GM03348 (cell line): ENCODE results near the gene YTHDF2.
"Not testable (repeated sequence)": the region's sequence is repeated elsewhere in the genome, so short reads cannot be mapped to it uniquely, and the experiment has no call there.

Source experiments
- DNase-seq: peaks from one replicate; pipeline ENCODE4 v3.0.0; 2012; ENCODE audit warnings: low spot score

The YTHDF2 gene

DNA sequence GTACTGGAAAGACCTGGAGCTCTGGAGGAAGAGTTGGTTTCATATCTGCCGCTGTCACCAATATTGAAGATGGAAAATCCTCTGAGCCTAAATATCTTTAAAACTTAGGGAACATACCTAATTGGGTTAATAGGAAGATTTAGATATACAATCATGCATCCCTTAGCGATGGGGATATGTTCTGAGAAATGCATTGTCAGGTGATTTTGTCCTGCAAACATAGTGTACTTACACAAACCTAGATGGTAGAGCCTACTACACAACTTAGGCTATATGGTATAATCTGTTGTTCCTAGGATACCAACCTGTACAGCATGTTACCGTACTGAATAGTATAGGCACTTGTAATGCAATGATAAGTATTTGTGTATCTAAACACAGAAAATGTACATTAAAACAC lies 22.5 kb downstream of the YTHDF2 start:
- no peak for DNase-seq

DNA sequence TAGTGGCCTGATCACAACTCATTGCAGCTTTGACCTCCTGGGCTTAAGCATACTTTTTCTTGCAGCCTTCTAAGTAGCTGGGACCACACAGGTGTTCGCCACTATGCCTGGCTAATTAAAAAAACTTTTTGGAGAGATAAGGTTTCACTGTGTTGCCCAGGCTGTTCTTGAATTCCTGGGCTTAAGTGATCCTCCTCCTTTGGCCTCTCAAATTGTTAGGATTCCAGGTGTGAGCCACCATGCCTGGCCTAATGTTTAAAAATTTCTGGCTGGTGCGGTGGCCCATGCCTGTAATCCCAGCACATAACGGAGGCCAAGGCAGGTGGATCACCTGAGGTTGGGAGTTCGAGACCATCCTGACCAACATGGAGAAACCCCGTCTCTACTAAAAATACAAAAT lies 24.4 kb downstream of the YTHDF2 start:
- no peak for DNase-seq

DNA sequence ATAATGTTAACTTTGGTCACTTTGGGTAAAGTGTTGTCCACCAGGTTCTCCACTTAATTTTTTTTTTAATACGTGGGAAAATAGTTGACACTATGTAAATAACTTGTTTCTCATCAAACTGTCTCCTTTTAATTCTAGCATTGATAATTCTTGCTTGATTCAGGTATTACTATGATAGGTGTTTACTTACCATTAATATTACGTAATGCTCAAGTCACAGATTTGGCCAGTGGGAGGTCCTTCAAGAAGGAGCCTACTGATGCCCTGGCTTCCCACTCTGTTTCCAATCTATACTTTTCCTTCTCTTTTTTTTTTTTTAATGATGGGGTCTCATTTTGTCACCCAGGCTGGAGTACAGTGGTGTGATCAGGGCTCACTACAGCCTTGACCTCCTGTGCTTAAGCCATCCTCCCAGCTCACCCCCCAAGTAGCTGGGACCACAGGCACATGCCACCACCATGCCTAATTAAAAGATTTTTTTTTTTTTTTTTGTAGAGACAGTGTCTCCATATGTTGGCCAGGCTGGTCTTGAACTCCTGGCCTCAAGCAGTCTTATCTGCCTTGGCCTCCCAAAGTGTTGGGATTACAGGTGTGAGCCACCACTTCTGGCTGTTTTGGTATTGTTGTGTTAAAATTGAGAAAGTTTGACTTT lies 29.9 kb downstream of the YTHDF2 start:
- DNase-seq = no peak

DNA sequence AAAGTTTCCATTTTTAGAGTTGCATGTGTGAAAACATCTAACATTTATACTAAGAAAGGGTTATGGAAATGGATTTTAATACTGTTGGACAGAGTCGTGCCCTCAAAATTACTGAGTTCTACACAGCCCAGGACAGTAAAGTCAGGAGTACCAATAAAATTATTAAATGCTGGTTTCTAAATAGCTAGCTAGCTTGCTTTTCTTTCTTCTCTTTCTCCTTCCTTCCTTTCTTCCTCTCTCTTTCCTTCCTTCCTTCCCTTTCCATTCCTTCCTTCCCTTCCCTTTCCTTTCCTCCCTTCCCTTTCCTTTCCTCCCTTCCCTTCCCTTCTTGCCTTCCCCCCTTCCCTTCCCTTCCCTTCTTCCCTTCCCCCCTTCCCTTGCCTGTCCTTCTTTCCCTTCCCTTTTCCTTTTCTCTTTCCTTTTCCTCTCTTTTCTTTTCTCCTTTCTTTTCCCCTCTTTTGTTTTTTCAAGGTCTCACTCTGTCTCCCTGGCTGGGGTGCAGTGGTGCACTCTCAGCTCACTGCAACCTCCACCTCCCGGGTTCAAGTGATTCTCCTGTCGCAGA lies 33.9 kb downstream of the YTHDF2 start:
- no peak for DNase-seq

DNA sequence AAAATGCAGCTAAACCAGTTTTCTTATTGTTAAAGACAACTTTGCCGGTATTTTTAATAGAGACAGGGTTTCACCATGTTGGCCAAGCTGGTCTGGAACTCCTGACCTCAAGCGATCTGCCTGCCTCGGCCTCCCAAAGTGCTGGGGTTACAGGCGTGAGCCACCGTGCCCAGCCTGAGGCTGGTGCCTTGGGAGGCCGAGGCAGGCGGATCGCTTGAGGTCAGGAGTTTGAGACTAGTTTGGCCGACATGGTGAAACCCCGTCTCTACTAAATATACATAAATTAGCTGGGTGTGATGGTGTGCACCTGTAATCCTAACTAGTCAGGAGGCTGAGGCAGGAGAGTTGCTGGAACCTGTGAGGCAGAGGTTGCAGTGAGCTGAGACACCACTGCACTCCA lies 35.2 kb downstream of the YTHDF2 start:
- DNase-seq = not testable (repeated sequence)

DNA sequence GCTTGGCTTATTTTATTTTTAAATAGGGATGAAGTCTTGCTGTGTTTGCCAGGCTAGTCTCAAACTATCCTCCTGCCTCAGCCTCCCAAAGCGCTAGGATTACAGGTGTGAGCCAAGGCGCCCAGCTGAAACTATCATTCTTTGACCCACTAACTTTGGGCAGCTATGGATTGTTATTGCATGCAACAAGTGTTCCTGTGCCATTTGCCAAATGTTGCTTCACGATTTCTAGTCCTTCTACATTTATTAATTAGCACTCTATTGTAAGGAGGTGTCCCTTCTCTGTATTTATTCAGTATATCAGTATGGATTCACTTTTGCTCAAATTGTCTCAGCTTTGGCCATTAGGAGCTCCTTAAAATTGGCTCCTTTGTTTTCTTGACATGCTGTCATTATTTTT lies 36.4 kb downstream of the YTHDF2 start:
- no peak for DNase-seq

DNA sequence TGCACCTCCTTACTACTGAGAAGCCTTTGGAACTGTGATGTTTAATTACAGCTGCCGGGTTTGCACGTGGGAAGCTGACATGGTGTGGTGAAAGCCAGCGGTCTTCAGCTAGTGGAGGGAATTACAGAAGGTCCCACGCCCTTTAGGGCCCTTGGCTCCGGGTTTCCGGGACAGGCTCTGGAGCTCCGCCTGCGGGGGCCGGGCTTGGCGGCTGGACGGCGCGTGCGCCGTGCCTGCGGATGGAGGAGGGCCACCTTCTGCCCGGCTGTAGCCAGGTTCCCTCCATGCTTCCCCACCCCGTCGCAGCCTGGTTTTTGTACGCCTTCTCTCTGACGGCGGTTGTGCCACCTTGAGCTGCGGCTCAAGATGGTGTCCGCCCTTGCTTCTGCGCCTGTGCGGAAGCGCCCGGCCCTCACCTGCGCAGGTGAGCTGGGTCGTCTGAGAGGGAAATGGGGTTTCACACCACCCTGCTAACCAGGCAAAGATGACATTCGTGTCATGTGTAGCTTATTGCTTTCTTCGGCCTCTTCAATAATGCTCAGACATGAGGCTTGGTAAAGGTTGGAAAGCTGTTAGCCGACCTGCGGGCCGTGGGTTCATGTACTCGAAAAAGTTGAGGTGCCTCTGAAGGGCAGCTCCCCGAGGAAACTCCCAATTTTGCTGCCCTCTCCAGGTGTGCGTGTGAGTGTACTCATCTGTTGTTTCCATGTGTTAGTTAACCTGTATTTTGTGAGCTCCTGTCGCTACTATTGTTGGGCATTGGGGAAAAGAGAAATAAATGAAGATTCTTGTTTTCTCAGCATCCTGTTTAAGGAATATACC lies 38.6 kb downstream of the YTHDF2 start:
- peak; percentile 90 for DNase-seq

DNA sequence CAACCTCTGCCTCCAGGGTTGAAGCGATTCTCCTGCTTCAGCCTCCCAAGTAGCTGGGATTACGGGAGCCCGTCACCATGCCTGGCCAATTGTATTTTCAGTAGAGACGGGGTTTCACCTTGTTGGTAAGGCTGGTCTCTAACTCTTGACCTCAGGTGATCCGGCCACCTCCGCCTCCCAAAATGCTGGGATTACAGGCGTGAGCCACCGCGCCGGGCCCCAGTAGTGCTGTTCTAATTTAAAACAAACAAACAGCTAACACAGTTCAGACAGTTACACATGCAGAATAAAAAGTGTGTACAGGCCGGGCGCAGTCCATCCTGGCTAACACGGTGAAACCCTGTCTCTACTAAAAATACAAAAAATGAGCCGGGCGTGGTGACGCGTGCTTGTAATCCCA lies 39.6 kb downstream of the YTHDF2 start:
- no peak for DNase-seq

DNA sequence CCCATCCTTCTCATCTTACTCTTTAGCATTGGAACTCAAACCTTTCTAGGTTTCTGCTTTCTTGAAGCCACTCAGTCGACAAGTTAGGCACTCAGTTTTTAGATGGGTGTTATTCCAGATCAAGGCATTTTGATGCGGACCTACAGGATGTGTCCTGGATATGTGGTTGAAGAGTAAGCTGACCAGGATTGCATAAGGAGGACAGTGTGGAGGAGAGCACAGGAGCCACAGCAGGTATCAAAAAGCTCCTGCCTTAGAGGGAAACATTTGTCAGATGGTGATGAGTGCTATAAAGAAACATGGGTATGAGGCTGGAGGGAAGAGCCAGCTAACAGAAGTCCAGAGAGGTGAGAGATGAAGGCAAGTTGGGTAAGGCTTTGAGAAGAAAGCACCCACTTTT lies 41.3 kb downstream of the YTHDF2 start:
- no peak for DNase-seq

DNA sequence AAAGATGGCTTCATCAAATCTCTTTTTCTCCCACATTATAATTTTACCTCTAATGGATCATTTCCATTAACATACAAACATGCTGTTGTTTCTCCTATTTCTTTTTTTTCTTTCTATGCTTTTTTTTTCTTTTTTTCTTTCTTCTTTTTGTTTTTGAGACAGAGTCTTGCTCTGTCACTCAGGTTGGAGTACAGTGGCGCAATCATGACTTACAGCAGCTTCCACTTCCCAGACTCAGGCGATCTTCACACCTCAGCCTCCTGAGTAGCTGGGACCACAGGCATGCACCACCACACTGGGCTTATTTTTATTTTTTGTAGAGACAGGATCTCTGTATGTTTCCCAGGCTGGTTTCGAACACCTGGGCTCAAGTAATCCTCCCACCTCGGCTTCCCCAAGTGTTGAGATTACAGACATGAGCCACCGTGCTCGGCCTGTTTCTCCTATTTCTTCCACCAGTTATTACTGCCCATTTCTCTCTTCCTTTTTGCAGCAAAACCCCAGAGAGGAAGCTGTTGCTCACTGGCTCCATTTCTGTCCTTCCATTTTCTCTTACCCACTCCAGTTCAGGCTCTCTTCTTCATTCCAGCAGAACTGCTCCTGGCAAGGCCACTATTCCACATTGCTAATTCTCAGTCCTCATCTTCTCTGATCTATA lies 43.1 kb downstream of the YTHDF2 start:
- DNase-seq = no peak

DNA sequence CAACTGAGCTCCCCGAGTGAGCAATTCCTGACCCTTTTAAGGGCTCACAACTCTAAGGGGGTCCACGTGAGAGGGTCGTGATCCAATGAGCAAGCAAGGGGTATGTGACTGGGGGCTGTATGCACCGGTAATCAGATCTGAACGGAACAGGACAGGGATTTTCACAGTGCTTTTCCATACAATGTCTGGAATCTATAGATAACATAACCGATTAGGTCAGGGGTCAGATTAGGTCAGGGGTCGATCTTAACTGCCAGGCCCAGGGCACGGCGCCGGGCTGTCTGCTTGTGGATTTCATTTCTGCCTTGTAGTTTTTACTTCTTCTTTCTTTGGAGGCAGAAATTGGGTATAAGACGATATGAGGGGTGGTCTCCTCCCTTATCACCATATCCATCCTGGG lies 44.6 kb downstream of the YTHDF2 start:
- DNase-seq = no peak

DNA sequence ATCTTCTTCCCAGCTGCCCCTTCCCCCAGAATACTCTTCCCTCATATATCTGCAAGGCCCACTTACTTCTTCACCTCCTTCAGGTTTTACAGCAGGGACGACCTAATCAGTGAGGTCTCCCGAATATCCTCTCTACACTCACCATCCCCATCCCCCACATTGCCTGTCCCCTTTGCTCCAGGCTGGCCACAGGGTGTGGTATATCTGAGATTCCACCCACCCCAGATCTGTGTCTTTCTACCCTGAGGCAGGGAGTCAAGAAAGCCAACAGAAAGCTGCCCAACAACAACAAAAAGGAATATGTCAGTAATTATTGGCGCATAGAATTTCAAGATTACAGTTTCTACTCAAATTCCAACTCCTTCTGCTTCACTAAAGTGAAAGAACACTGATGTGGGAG lies 45.3 kb downstream of the YTHDF2 start:
- no peak for DNase-seq

DNA sequence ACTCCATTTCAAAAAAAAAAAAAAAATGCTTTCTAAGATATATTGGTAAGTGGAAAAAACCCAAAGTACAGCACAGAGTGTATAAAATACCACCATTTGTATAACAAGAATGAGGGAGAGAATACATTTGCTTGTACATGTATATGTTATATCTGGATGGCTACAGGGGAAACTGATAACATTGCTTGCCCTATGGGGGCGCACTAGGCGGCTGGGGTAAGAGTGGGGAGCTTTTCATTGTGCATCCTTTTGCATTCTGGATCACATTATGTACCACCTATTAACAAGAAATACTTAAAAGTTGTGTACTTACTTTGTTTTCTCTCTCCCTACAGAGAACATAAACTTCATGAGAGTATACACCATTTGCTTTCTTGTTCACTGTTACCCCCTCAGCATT lies 46.6 kb downstream of the YTHDF2 start:
- DNase-seq = no peak

DNA sequence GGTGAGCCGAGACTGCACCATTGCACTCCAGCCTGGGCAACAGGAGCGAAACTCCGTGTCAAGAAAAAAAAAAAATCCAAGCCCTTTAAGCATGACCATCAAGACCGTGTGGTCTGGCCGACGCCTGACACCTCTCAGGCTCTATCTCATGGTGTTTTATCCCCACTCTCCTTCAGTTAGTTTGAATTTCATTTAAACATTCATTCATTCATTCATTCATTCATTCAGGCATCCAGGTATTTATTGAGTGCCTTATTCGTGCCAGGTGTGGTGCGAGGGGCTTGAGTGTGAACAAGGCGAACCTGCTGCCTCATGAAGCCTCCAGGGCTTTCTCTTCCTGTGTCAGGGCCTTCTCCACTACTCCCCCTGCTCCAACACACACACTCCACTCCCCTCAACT lies 52.7 kb downstream of the YTHDF2 start:
- no peak for DNase-seq

DNA sequence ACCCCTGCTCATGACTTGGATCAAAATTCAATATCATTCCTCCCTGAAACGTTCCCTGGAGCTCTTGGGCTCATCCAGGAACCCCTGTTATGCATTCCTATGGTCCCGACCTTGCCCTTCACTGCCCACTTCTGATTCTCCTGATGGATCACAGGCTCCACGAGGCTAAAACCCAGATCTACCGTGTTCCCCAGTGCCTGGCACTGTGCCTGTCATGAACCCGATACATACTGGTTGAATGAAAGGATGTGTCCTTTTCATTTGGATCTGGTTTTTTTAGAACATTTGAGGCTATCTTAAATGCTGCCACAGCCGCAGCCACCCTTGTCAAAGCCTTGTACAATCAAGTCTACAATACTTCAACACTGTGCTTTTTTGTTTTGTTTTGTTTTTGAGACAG lies 53.1 kb downstream of the YTHDF2 start:
- no peak for DNase-seq

DNA sequence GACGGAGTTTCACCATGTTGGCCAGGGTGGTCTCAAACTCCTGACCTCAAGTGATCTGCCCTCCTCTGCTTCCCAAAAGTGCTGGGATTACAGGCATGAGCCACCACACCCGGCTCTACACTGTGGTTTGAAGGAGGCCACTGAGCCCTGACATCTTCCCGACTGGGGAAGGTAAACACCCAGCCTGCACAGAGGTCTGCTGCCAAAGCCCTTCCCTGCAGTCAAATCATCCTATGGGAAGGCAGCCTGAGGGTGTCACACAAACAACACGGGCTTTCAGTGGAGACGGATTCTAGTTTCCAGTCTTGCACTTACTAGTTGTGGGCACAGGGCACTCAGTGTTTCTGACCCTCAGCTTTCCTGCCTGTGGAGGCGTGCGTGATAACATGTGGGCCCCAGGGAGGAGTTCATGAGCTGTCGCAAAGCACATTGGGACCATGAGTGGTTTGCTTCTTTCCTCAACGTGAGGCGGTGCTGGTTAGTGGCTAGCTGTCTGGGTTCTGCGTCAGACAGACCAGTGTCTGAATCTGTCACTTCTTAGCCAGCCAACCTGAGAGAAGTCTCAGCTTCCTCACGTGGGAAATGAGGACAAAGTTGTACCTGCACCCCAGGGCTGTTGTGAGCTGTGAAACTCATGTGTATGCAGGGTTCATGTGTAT lies 53.8 kb downstream of the YTHDF2 start:
- DNase-seq = no peak

DNA sequence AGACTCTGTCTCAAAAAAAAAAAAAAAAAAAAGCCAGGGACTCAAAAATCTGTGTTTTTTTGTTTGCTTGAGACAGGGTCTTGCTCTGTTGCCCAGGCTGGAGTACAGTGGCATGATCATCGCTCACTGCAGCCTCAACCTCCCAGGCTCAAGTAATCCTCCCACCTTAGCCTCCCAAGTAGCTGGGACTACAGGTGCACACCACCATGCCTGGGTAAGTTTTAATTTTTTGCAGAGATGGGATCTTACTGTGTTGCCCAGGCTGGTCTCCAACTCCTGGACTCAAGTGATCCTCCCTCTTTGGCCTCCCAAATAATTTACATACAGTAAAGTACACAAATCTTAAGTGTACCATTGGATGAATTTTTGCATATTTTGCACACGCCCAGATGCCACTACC lies 55.2 kb downstream of the YTHDF2 start:
- not testable (repeated sequence) for DNase-seq

DNA sequence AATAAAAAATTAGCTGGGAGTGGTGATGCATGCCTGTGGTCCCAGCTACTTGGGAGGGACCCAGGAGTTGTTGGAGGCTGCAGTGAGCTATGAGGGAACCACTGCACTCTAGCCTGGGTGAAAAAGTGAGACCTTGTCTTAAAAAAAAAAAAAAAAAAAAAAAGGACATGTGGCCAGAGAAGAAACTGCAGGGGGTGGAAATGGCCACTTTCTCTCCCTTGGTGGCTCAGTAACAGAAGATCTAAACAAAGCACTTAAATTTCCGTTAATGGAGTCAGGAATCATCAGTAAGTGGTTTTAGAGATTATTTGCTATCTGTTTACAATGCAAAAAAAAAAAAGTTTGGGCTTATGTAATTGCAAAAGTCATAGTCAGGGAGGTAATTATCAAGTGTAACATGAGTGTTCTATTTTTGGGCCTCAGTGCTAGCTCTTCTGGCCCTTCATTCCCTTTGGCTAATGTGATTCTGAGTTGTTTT lies 55.9 kb downstream of the YTHDF2 start:
- no peak for DNase-seq

DNA sequence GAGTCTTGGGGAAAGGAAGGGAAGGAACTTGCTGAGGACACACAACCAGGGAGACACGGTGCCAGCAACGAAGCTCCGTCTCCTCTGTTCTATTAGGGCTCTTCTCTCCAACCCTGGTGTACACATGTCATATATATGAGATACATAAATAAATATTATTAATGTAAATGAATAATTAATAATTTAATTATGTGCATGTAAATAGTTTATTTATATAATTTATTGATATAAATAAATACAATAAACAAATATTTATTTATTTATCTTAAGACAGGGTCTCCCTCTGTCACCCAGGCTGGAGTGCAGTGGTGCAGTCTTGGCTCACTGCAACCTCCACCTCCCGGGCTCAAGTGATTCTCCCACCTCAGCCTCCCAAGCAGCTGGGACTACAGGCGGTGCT lies 57.8 kb downstream of the YTHDF2 start:
- DNase-seq = not testable (repeated sequence)

DNA sequence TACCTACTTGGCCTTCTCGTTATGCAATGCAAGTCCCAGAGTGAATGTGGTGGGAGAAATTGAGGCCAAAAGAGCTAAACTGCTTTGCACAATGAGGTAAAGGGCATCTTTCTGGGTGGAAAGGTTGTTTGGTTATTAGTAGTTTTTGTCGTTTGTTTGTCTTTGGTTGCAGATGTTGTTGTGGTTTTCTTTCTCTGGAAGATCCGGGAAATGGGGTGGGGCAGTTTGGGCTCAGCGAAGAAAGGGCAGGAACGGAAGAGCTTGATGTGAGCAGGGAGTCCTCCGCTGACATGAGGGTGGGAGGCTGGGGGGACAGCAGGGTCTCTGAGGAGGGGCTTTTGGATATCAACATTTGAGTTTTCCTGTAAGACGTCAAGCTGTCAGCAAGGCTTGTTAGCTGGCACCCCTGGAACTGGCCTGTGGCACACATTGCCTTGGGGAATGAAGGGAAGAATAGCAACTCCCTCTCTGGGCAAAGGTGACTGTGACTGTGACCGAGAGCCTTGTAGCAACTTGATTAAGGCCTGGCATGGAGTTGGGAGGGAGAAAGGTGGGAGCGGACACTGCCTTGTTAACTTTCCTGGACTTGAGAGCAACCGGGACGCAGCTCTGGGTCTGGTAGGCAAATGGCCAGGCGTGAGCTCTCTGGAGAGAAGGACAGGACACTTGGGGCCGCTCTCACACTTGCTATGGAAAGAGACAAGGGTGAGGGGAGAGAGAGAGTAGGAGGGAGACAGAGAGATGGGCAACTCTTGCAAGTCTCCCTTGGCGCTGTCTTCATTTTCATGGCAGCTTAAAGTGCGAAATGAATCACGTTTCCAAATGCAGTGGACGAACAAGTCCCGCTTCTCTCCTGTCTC lies 59.8 kb downstream of the YTHDF2 start:
- no peak for DNase-seq

DNA sequence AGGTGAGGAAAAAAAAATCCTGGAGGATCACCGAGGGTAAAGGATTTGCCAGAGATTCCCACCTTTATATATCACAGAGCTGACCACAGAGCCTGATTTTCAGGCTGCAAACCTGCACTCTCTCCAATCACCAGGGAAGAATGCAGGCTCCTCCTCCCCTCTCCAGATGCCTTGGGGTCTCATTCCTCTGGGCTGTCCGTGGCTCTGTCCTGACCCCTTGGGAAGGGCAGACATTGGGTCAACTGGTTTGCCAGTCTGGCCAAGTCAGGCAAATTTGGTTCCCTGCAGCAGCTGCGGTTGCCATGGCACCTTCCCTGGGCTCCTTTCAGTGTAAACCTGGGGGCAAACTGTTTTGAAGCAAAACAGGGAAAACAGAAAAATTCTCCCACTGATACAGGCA lies 63.6 kb downstream of the YTHDF2 start:
- DNase-seq = no peak
